Hindlimb muscle (tissue), 1 donor: ENCODE results near the gene NELFCD. TPM values are rescaled to one million over a fixed set of nuclear protein-coding genes. Genes with fewer than 3 reads are reported as not detected.
"Not testable (repeated sequence)": the region's sequence is repeated elsewhere in the genome, so short reads cannot be mapped to it uniquely, and the experiment has no call there.

Experiments used
- DNase-seq: peaks from one replicate; pipeline ENCODE4 v3.0.0-alpha.2; 2013
- polyA plus RNA-seq: library from polyadenylated mRNA; unstranded; fragments of 120-200 nt; gene quantifications from one replicate; pipeline ENCODE4 v1.2.1, GENCODE V29; 2013; ENCODE audit not compliant: insufficient read length

Gene NELFCD
- polyA plus RNA-seq, 1 donor: 61.0 TPM

GRCh38 chr20:58975353-58975752 is 5.7 kb upstream of the NELFCD start:
- no peak for DNase-seq

- DNase-seq: no peak
These were observed 4.9 kb upstream of the NELFCD start for GRCh38 chr20:58976061-58976730.

- DNase-seq: no peak
These were observed 2.5 kb upstream of the NELFCD start for GRCh38 chr20:58978351-58979190.

GRCh38 chr20:58981628-58982364 is 740 bp downstream of the NELFCD start:
- DNase-seq: peak; percentile 29

- no peak for DNase-seq
These were observed 1.5 kb downstream of the NELFCD start for GRCh38 chr20:58982406-58983114.

GRCh38 chr20:58983115-58983468 is 2.0 kb downstream of the NELFCD start:
- not testable (repeated sequence) for DNase-seq

- no peak for DNase-seq
These were observed 3.6 kb downstream of the NELFCD start for GRCh38 chr20:58984691-58985090.

DNA sequence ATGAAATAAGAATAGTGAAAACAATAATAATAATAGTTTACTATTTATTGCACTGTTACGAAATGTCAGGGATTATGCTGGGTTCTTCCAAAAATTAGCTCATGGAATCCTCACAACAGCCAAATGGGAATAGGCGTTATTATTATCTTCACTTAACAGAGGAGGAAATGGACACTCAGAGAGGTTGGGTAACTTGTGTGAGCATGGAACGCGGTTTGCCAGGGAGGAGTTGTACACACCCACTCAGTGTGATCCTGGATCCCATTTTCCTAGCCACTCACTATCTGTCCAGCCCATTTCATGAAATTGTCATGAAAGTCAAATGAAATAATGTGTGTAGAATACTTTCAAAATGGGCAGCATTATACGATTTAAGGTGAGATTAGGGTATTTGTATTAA is 4.6 kb downstream of the NELFCD start:
- no peak for DNase-seq

- no peak for DNase-seq
These were observed 5.4 kb downstream of the NELFCD start for GRCh38 chr20:58986286-58986967.

GRCh38 chr20:58986968-58987517 is 6.0 kb downstream of the NELFCD start:
- DNase-seq: no peak

DNA sequence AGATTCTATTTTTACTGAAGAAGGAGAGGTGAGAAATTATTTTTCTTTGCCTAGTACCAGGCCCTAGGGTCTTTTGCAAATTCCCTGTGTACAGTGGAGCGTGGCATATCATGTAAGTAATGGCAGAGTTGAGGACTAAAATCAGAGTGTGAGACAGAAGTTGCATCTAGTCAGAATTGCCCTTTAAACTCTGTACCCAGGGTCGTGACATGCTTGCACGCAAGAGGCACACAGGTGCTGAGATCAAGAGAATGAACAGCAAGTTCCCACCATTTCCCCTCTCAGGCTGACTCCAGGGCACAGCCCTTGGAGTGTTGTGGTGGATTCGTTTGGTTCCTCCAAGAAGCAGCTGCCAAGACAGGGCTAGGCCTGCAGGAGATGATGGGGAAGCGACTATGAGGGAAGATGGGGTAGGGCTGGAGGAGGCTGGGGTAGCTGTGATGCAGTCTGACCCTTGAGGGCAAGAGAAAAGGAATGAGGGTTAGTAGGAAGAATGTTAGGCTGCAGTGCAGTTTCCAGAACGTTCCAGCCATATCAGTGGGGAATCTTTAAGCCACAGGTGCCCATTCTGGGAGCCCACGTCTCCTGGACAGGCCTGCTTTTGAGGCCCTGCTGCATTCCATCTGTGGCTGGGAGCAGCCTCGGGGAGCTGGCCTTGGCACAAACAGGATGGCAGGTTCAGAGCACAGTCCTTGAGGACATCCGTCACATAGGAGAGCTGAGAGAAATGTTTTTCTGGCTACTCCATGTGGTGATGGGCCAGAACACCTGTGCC is 6.9 kb downstream of the NELFCD start:
- DNase-seq: no peak

- no peak for DNase-seq
These were observed 7.5 kb downstream of the NELFCD start for GRCh38 chr20:58988565-58988882.

GRCh38 chr20:58989196-58989595 is 8.1 kb downstream of the NELFCD start:
- DNase-seq: no peak

- DNase-seq: no peak
These were observed 9.8 kb downstream of the NELFCD start for GRCh38 chr20:58990651-58991445.

DNA sequence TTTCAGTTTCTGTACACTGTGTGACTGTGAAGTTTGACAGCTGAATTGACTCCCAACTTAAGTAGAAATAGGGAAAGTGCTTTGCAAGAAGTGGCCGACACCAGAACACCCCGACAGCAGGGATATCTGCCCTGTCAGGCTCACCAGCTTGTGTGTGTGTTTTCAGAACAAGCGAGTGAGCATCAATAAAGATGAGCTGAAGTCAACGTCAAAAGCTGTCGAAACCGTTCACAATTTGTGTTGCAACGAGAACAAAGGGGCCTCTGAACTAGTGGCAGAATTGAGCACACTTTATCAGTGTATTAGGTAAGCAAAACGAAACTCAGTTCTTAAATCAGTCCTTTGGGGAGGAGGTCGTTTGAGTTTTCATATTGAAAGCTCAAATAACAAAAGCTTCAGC is 10.7 kb downstream of the NELFCD start:
- no peak for DNase-seq

DNA sequence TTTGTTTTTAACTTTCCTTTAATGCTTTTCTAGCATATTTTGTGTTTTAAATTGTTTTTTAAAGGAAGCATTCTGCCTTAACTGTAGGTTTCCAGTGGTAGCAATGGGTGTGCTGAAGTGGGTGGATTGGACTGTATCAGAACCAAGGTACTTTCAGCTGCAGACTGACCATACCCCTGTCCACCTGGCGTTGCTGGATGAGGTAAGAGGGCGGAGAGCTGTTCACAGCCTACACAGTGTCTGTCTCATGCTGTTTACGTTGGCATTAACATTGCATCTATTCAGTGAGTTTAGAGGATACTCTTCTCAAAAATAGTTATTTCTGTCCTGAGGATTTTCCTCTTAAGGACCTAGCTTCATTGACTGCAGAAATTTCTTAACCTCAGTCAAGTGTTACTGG is 11.9 kb downstream of the NELFCD start:
- no peak for DNase-seq

DNA sequence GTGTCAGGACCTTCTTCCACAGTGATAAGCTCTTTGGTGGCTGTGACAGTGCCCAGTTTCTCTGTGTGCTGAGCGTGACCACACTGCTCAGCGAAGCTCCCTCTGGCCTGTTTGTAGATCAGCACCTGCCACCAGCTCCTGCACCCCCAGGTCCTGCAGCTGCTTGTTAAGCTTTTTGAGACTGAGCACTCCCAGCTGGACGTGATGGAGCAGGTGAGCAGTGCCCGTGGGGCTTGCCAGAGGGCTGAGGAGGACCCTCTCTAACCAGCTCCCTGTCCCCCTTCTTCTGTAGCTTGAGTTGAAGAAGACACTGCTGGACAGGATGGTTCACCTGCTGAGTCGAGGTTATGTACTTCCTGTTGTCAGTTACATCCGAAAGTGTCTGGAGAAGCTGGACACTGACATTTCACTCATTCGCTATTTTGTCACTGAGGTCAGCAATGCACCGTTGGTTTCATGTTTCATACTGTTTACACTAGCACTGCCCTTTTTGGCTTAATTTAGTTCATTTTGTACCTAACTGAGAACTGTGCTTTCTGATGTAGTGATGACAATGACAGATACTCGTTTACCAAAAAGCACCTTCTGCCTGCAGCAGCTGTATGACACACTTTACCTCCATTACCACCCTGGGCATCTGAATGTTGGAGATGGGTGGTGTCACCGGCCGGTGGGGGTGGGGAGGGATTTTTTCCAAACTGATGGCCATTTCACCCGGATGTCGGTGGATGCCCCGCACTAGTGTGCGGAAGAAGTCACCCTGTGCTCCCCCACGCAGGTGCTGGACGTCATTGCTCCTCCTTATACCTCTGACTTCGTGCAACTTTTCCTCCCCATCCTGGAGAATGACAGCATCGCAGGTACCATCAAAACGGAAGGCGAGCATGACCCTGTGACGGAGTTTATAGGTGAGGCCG is 12.5 kb downstream of the NELFCD start:
- DNase-seq: no peak

GRCh38 chr20:58994390-58995159 is 13.5 kb downstream of the NELFCD start:
- DNase-seq: no peak
